Colonic mucosa (tissue), 4 donors: ENCODE results near the gene COL1A1. TPM values are rescaled to one million over a fixed set of nuclear protein-coding genes. Genes with fewer than 3 reads are reported as not detected.

Source experiments
- DNase-seq: peaks from one replicate; pipeline ENCODE4 v3.0.0-alpha.2; 2020
- H3K27ac ChIP-seq: fragments of 200-600 bp; one replicate; pipeline ENCODE4 v1.8.0; 2021
- H3K27me3 ChIP-seq: fragments of 200-600 bp; one replicate; pipeline ENCODE4 v1.8.0; 2021
- H3K36me3 ChIP-seq: fragments of 200-600 bp; one replicate; pipeline ENCODE4 v1.8.0; 2021
- H3K4me1 ChIP-seq: fragments of 200-600 bp; one replicate; pipeline ENCODE4 v1.8.0; 2021; ENCODE audit warnings: mild to moderate bottlenecking
- H3K4me3 ChIP-seq: fragments of 200-600 bp; one replicate; pipeline ENCODE4 v1.8.0; 2021
- H3K9ac ChIP-seq, 2 donors: one replicate each; pipeline ENCODE4 v1.7.0; 2013; ENCODE audit warnings: control low read depth in 2 of 2, low read depth in 2 of 2, low read length in 2 of 2
- H3K9me3 ChIP-seq: fragments of 200-600 bp; one replicate; pipeline ENCODE4 v1.8.0; 2021
- CTCF ChIP-seq: fragments of 200-600 bp; IDR thresholded peaks from one replicate; pipeline ENCODE4 v1.8.0; 2022; ENCODE audit warnings: antibody characterized with exemption, mild to moderate bottlenecking
- intact Hi-C: fragments of 100-400 bp; cut with DNase I; formaldehyde crosslinking; loops from one replicate; pipeline ENCODE4 v1.14.1; 2022
- total RNA-seq, 2 donors: library from RNA; stranded (reverse); fragmentation: NEBNext Ultra II Directional in 1 of 2; extraction: Animal tissue kit (Norgen Biotek cat#: 25700) in 1 of 2; gene quantifications; one replicate each; pipeline ENCODE4 v1.2.1, GENCODE V29; 2021
- donor health status: healthy.
- donor health status: DM: no; HTN: no; CAD: no.
- donor health status: DM: no; HTN: no; CAD: no.

Gene COL1A1
- total RNA-seq, 2 donors from 2014 or later, result 74.7 to 127 TPM

GRCh38 chr17:50222922-50223321, 21.5 kb upstream of the COL1A1 start:
- intact Hi-C loops, result no loop called here
- no peak overlapping the region for H3K27ac ChIP-seq

GRCh38 chr17:50221864-50222545, 20.6 kb upstream of the COL1A1 start:
- Histone ChIP-seq H3K4me1 (no peaks in the 10 kb centered on the region), H3K27me3 (no peaks in the 10 kb centered on the region), H3K27ac (no peak overlapping the region), H3K9ac (no peak overlapping the region), H3K9me3 (no peaks in the 10 kb centered on the region), H3K4me3 (no peak overlapping the region), H3K36me3 (no peaks in the 10 kb centered on the region)
- no peak for DNase-seq
- intact Hi-C loops, result no loop called here
- no peak for TF ChIP-seq CTCF

More at GRCh38 chr17:50222922-50223321, 21.5 kb upstream of the COL1A1 start:
- no peak for DNase-seq
- Histone ChIP-seq H3K9me3 (no peaks in the 10 kb centered on the region), H3K36me3 (no peaks in the 10 kb centered on the region), H3K4me3 (no peak overlapping the region), H3K4me1 (no peaks in the 10 kb centered on the region), H3K9ac (no peak overlapping the region), H3K27me3 (no peaks in the 10 kb centered on the region)
- TF ChIP-seq CTCF, result no peak

GRCh38 chr17:50221266-50221863, 19.9 kb upstream of the COL1A1 start:
- no peaks in the 10 kb centered on the region for H3K36me3 ChIP-seq
- H3K9ac ChIP-seq, result no peak overlapping the region
- intact Hi-C loops, result no loop called here
- H3K27me3 ChIP-seq, result no peaks in the 10 kb centered on the region
- TF ChIP-seq CTCF, result no peak
- no peaks in the 10 kb centered on the region for H3K4me1 ChIP-seq
- H3K9me3 ChIP-seq, result no peaks in the 10 kb centered on the region
- H3K27ac ChIP-seq, result no peak overlapping the region
- no peak for DNase-seq
- no peak overlapping the region for H3K4me3 ChIP-seq

GRCh38 chr17:50220811-50221210, 19.4 kb upstream of the COL1A1 start:
- no peaks in the 10 kb centered on the region for H3K27me3 ChIP-seq
- no peak for TF ChIP-seq CTCF
- no peak overlapping the region for H3K9ac ChIP-seq
- intact Hi-C loops, result no loop called here
- DNase-seq, result no peak
- no peaks in the 10 kb centered on the region for H3K36me3 ChIP-seq
- no peaks in the 10 kb centered on the region for H3K9me3 ChIP-seq
- H3K4me3 ChIP-seq, result no peak overlapping the region
- H3K27ac ChIP-seq, result no peak overlapping the region
- no peaks in the 10 kb centered on the region for H3K4me1 ChIP-seq

GRCh38 chr17:50219939-50220465, 18.6 kb upstream of the COL1A1 start:
- no peak for TF ChIP-seq CTCF
- no peaks in the 10 kb centered on the region for H3K36me3 ChIP-seq
- no peak overlapping the region for H3K9ac ChIP-seq
- intact Hi-C loops, result no loop called here
- H3K27me3 ChIP-seq, result no peaks in the 10 kb centered on the region
- no peak overlapping the region for H3K27ac ChIP-seq
- no peak overlapping the region for H3K4me3 ChIP-seq
- H3K4me1 ChIP-seq, result no peaks in the 10 kb centered on the region
- DNase-seq, result no peak
- no peaks in the 10 kb centered on the region for H3K9me3 ChIP-seq
